Measurements from ENCODE around the gene ESAM.

GRCh38 chr11:124779568-124779967 is 17.5 kb upstream of the ESAM start:
- TF ChIP-seq EZH2 (IDR thresholded peaks at IDR 0.05) (no peak), EZH2phosphoT487 (IDR thresholded peaks at IDR 0.05) (no peak)

Data from neural progenitor cell (in vitro differentiated cells).